HepG2 (cell line): Measurements from ENCODE around the gene MYO3B. TPM values are rescaled to one million over a fixed set of nuclear protein-coding genes. Genes with fewer than 3 reads are reported as not detected.

ENCODE experiments used
- ATAC-seq: fragments of 200-7000 bp; cut with Tn5 transposase; 3 replicates; pipeline ENCODE4 v1.9.1; 2020; ENCODE audit warnings: mild to moderate bottlenecking, moderate library complexity
- BruUV-seq: library from RNA; stranded (reverse); fragments of 400-500 nt; replicated peaks from 2 replicates; lab custom pipeline; 2021; lab: Mats Ljungman, UMichigan
- CTCF ChIA-PET: fragments of 300-600 bp; formaldehyde crosslinking; extraction: SDS; loops from one replicate; lab custom pipeline; 2021; ENCODE audit warnings: low total read pairs, inconsistent platforms, low intra/inter-chr PET ratio; lab: Yijun Ruan, JAX
- POLR2A ChIA-PET: fragments of 350-600 bp; sonication (Branson Sonifier 250); formaldehyde crosslinking; loops from one replicate; lab custom pipeline; 2020; ENCODE audit warnings: antibody characterized with exemption, inconsistent platforms; lab: Yijun Ruan, JAX
- DNase-seq: peaks from one replicate; pipeline ENCODE4 v3.0.0-alpha.2; 2015; ENCODE audit warnings: low spot score
- FAIRE-seq: peaks from 3 replicates; lab custom pipeline; 2011; peaks lifted over from hg19 to GRCh38; lab: Jason Lieb, UNC
- H2AFZ ChIP-seq: one replicate; pipeline ENCODE4 v1.6.1; 2011; ENCODE audit warnings: low read length, inconsistent platforms
- H3K27ac ChIP-seq: fragments of 300-600 bp; 3 replicates; pipeline ENCODE4 v1.8.0; 2011; ENCODE audit warnings: mixed run types, mild to moderate bottlenecking, mixed read lengths, low read length, inconsistent platforms; ENCODE audit not compliant: insufficient read depth; ENCODE audit errors: extremely low read length
- H3K27me3 ChIP-seq, 2 experiments: fragments of 200-600 bp in 1 of 2; 2 replicates in 1 of 2; 3 replicates in 1 of 2; pipeline versions ENCODE4 v1.6.0 to v1.8.0; 2011; ENCODE audit warnings: low read length in 2 of 2, mild to moderate bottlenecking in 2 of 2, moderate library complexity in 2 of 2, inconsistent platforms in 1 of 2; ENCODE audit not compliant: insufficient read depth in 2 of 2, control insufficient read depth in 1 of 2
- H3K36me3 ChIP-seq, 2 experiments: fragments of 200-600 bp in 1 of 2; replicated peaks in 1 of 2; 2 replicates in 1 of 2; 3 replicates in 1 of 2; pipeline versions ENCODE4 v1.5.1 to v1.8.0; 2011; ENCODE audit warnings: low read length in 2 of 2, inconsistent platforms in 1 of 2; ENCODE audit not compliant: insufficient read depth in 2 of 2, control insufficient read depth in 1 of 2
- H3K4me1 ChIP-seq: 2 replicates; pipeline ENCODE4 v1.5.1; 2012; ENCODE audit warnings: low read length, inconsistent platforms; ENCODE audit not compliant: insufficient read depth
- H3K4me2 ChIP-seq: 2 replicates; pipeline ENCODE4 v1.6.0; 2011; ENCODE audit warnings: low read depth, low read length, inconsistent platforms
- H3K4me3 ChIP-seq, 3 experiments: fragments of 200-600 bp in 1 of 3; sonication (generic), shearing (Covaris generic) in 1 of 3; replicated peaks in 1 of 3; 2 replicates each; pipeline ENCODE4 v1.5.1; 2011 to 2016; ENCODE audit warnings: low read length in 3 of 3, inconsistent platforms in 2 of 3, low read depth in 2 of 3, mild to moderate bottlenecking in 2 of 3, control low read depth in 1 of 3, mixed read lengths in 1 of 3; ENCODE audit not compliant: insufficient read depth in 1 of 3
- H3K79me2 ChIP-seq: one replicate; pipeline ENCODE4 v1.6.1; 2011; ENCODE audit warnings: low read length, inconsistent platforms; ENCODE audit not compliant: insufficient read depth
- H3K9ac ChIP-seq: 2 replicates; pipeline ENCODE4 v1.6.0; 2011; ENCODE audit warnings: mild to moderate bottlenecking, low read depth, low read length, inconsistent platforms; ENCODE audit not compliant: insufficient read depth
- H3K9me3 ChIP-seq: 2 replicates; pipeline ENCODE4 v1.5.1; 2012; ENCODE audit warnings: mild to moderate bottlenecking, low read length
- H4K20me1 ChIP-seq: 2 replicates; pipeline ENCODE4 v1.6.0; 2011; ENCODE audit warnings: inconsistent platforms, mild to moderate bottlenecking, low read length, moderate library complexity; ENCODE audit not compliant: insufficient read depth
- ATM ChIP-seq: fragments of 450-650 bp; IDR thresholded peaks from 2 replicates; pipeline ENCODE4 v1.7.1; 2017; ENCODE audit warnings: mild to moderate bottlenecking, borderline replicate concordance
- CEBPB ChIP-seq: IDR thresholded peaks from 2 replicates; pipeline ENCODE4 v1.6.1; 2011; ENCODE audit warnings: low read depth, low read length, improper control_type of control experiment, borderline replicate concordance
- DPF2 ChIP-seq: sonication (generic); formaldehyde crosslinking; IDR thresholded peaks from 2 replicates; pipeline ENCODE4 v1.4.0; 2020; ENCODE audit warnings: mild to moderate bottlenecking, low read depth, missing genetic modification reagents, borderline replicate concordance
- ELF3 ChIP-seq: IDR thresholded peaks from 2 replicates; pipeline ENCODE4 v1.6.1; 2016; ENCODE audit warnings: missing genetic modification reagents, missing compliant biosample characterization
- FOXA3 ChIP-seq: IDR thresholded peaks from 2 replicates; pipeline ENCODE4 v1.6.1; 2016; ENCODE audit warnings: missing genetic modification reagents, missing compliant biosample characterization
- HOXA3 ChIP-seq: sonication (generic); formaldehyde crosslinking; IDR thresholded peaks from 2 replicates; pipeline ENCODE4 v1.5.0; 2020; ENCODE audit warnings: missing genetic modification reagents
- REPIN1 ChIP-seq: sonication (generic); formaldehyde crosslinking; IDR thresholded peaks from 2 replicates; pipeline ENCODE4 v1.8.0; 2022; ENCODE audit warnings: missing genetic modification reagents, low read depth, mild to moderate bottlenecking, borderline replicate concordance
- RFX1 ChIP-seq: fragments of 450-650 bp; IDR thresholded peaks from 2 replicates; pipeline ENCODE4 v1.6.1; 2017
- SIN3B ChIP-seq: fragments of 150-350 bp; IDR thresholded peaks from 2 replicates; pipeline ENCODE4 v1.6.1; 2014; ENCODE audit warnings: low read length
- SNAI1 ChIP-seq: sonication (generic); formaldehyde crosslinking; IDR thresholded peaks from 2 replicates; pipeline ENCODE4 v1.5.0; 2020; ENCODE audit warnings: mild to moderate bottlenecking, missing genetic modification reagents, borderline replicate concordance
- TRIM22 ChIP-seq: fragments of 450-650 bp; IDR thresholded peaks from 2 replicates; pipeline ENCODE4 v1.6.1; 2017
- ZFP90 ChIP-seq: sonication (generic); formaldehyde crosslinking; IDR thresholded peaks from 2 replicates; pipeline ENCODE4 v1.8.0; 2022; ENCODE audit warnings: missing genetic modification reagents, mild to moderate bottlenecking, inconsistent platforms, borderline replicate concordance
- ZMYM3 ChIP-seq: sonication (generic); formaldehyde crosslinking; IDR thresholded peaks from 2 replicates; pipeline ENCODE4 v1.5.1; 2020; ENCODE audit warnings: mild to moderate bottlenecking, missing genetic modification reagents
- ZNF17 ChIP-seq: sonication (generic); formaldehyde crosslinking; IDR thresholded peaks from 2 replicates; pipeline ENCODE4 v1.5.0; 2020; ENCODE audit warnings: mild to moderate bottlenecking, missing genetic modification reagents
- ZNF337 ChIP-seq: sonication (generic); formaldehyde crosslinking; IDR thresholded peaks from 2 replicates; pipeline ENCODE4 v1.5.1; 2020; ENCODE audit warnings: missing genetic modification reagents, low read depth, mild to moderate bottlenecking, borderline replicate concordance
- ZNF781 ChIP-seq: sonication (generic); formaldehyde crosslinking; IDR thresholded peaks from 2 replicates; pipeline ENCODE4 v1.5.1; 2020; ENCODE audit warnings: borderline replicate concordance, mild to moderate bottlenecking, missing genetic modification reagents; ENCODE audit errors: not compliant biosample characterization
- ZNF850 ChIP-seq: sonication (generic); formaldehyde crosslinking; conservative IDR thresholded peaks from 2 replicates; pipeline ENCODE4 v1.9.0; 2021; ENCODE audit warnings: mild to moderate bottlenecking, missing genetic modification reagents
- WGBS: methylation state at CpG from one replicate; pipeline ENCODE4 v1.1.6; 2017; ENCODE audit warnings: low lambda C conversion rate; 5-methylcytosine and 5-hydroxymethylcytosine counted together
- in situ Hi-C: cut with HindIII; loops from 2 replicates; pipeline ENCODE4 v1.10.0; 2017; ENCODE audit warnings: low pct_unique_long_range_greater_than_20kb; ENCODE audit not compliant: extremely low pct_ligation_motif_present
- intact Hi-C: fragments of 100-400 bp; cut with micrococcal nuclease; formaldehyde crosslinking; loops from one replicate; pipeline ENCODE4 v1.10.0; 2022; ENCODE audit not compliant: unreplicated experiment
- polyA plus RNA-seq, 8 experiments: library from polyadenylated mRNA; depleted of rRNA in 3 of 8; stranded (reverse) in 7 of 8; unstranded in 1 of 8; fragments of >200 nt; fragmentation: Illumina TruSeq in 4 of 8; extraction: Trizol in 4 of 8; gene quantifications; 2 replicates each; pipeline versions ENCODE4 v1.2.1 to v1.2.3, GENCODE V29; 2011 to 2016; ENCODE audit warnings: low read depth in 4 of 8, missing spikeins in 1 of 8, mixed read lengths in 1 of 8; ENCODE audit not compliant: insufficient read depth in 1 of 8
- total RNA-seq, 5 experiments: library from RNA; depleted of rRNA; stranded (reverse); fragments of >200 nt; fragmentation: Illumina TruSeq; extraction: Trizol; gene quantifications; 2 replicates each; pipeline ENCODE4 v1.2.3, GENCODE V29; 2016; ENCODE audit warnings: low read depth in 1 of 5

Gene MYO3B
- total and polyA plus RNA-seq, 2 of the 13 experiments (the other 11 are each of a cell fraction or from before 2014, with no cell fraction given), result 0.01 TPM; not detected in 1

GRCh38 chr2:170145191-170145590 is 32.8 kb upstream of the MYO3B start:
- no peaks in the 10 kb centered on the region for H4K20me1 ChIP-seq
- WGBS, result 63% methylated on average over 1 of the region's 1 CpG
- in situ Hi-C loops, result no loop called here
- H3K27ac ChIP-seq, result no peak overlapping the region
- POLR2A ChIA-PET, result interaction anchor here (0.9 kb wide), 1 partner anchor 8 kb away, joined by 3 read pairs; no protein-coding TSS in a partner anchor
- ATAC-seq, result no peak
- no peak for FAIRE-seq
- no peak overlapping the region for H3K4me3 ChIP-seq
- H3K9me3 ChIP-seq, result no peaks in the 10 kb centered on the region
- no peaks in the 10 kb centered on the region for H3K36me3 ChIP-seq
- no peaks in the 10 kb centered on the region for H3K4me1 ChIP-seq
- H2AFZ ChIP-seq, result no peak overlapping the region
- H3K4me2 ChIP-seq, result no peak overlapping the region
- intact Hi-C loops, result no loop called here
- CTCF ChIA-PET, result no interaction called here
- no peaks in the 10 kb centered on the region for H3K79me2 ChIP-seq
- peaks cover 7 to 42% of the 10 kb centered on the region in 2 experiments for H3K27me3 ChIP-seq
- DNase-seq, result no peak
- TF ChIP-seq DPF2, result no peak
- TF ChIP-seq SIN3B, result no peak
- no peak for TF ChIP-seq TRIM22
- no peak for TF ChIP-seq ZNF337 (CRISPR knock-in tag)
- no peak for TF ChIP-seq ELF3 (CRISPR knock-in tag)
- no peak for TF ChIP-seq REPIN1 (CRISPR knock-in tag)
- TF ChIP-seq CEBPB, result no peak
- TF ChIP-seq ZNF781 (CRISPR knock-in tag), result no peak
- TF ChIP-seq FOXA3 (CRISPR knock-in tag), result no peak
- TF ChIP-seq ATM, result no peak
- no peak for TF ChIP-seq RFX1
- TF ChIP-seq ZNF850 (CRISPR knock-in tag), result no peak
- TF ChIP-seq HOXA3, result no peak
- TF ChIP-seq SNAI1 (CRISPR knock-in tag), result no peak
- no peak for TF ChIP-seq ZNF17
- TF ChIP-seq ZFP90 (CRISPR knock-in tag), result no peak
- no peak for TF ChIP-seq ZMYM3
- no TSS peak for BruUV-seq
- no peak overlapping the region for H3K9ac ChIP-seq
